Spleen (tissue), 11 donors: Measurements from ENCODE around the gene MOSPD2. TPM values are rescaled to one million over a fixed set of nuclear protein-coding genes. Genes with fewer than 3 reads are reported as not detected.

ENCODE experiments used
- DNase-seq: peaks from one replicate; pipeline ENCODE4 v3.0.0-alpha.2; 2020
- H3K27ac ChIP-seq, 8 donors: fragments of 200-600 bp; sonication (generic) in 7 of 8; 1 replicate in 4 of 8; 2 replicates in 4 of 8; pipeline versions ENCODE4 v1.5.0 to v1.8.0; 2016 to 2021; ENCODE audit warnings: inconsistent platforms in 4 of 8, mild to moderate bottlenecking in 4 of 8, moderate library complexity in 1 of 8
- H3K27me3 ChIP-seq, 7 donors: fragments of 200-600 bp; sonication (generic) in 6 of 7; replicated peaks in 1 of 7; 1 replicate in 4 of 7; 2 replicates in 3 of 7; pipeline versions ENCODE4 v1.5.0 to v1.8.0; 2016 to 2021; ENCODE audit warnings: inconsistent platforms in 3 of 7, mild to moderate bottlenecking in 1 of 7
- H3K36me3 ChIP-seq, 6 donors: fragments of 200-600 bp; sonication (generic) in 5 of 6; 1 replicate in 4 of 6; 2 replicates in 2 of 6; pipeline versions ENCODE4 v1.5.0 to v1.8.0; 2016 to 2021; ENCODE audit warnings: inconsistent platforms in 2 of 6
- H3K4me1 ChIP-seq, 6 donors: fragments of 200-600 bp; sonication (generic) in 5 of 6; 1 replicate in 3 of 6; 2 replicates in 3 of 6; pipeline versions ENCODE4 v1.5.0 to v1.8.0; 2016 to 2021; ENCODE audit warnings: inconsistent platforms in 3 of 6
- H3K4me3 ChIP-seq, 8 donors: fragments of 200-600 bp; sonication (generic) in 7 of 8; 1 replicate in 4 of 8; 2 replicates in 4 of 8; pipeline versions ENCODE4 v1.5.0 to v1.8.0; 2016 to 2021; ENCODE audit warnings: inconsistent platforms in 4 of 8, mild to moderate bottlenecking in 4 of 8, moderate library complexity in 2 of 8
- H3K9me3 ChIP-seq, 8 donors: fragments of 200-600 bp; sonication (generic) in 7 of 8; 1 replicate in 4 of 8; 2 replicates in 4 of 8; pipeline versions ENCODE4 v1.5.0 to v1.8.0; 2016 to 2021; ENCODE audit warnings: inconsistent platforms in 4 of 8
- POLR2A ChIP-seq, 3 donors: fragments of 450-650 bp; IDR thresholded peaks; one replicate each; pipeline ENCODE4 v1.5.1; 2017; ENCODE audit warnings: antibody characterized with exemption in 3 of 3, mild to moderate bottlenecking in 1 of 3
- POLR2AphosphoS5 ChIP-seq, 3 donors: sonication (generic); formaldehyde crosslinking; IDR thresholded peaks; one replicate each; pipeline ENCODE4 v1.5.1; 2017; ENCODE audit warnings: antibody characterized with exemption in 3 of 3
- WGBS, 5 donors: extraction: QIAGEN DNeasy Blood & Tissue Kit in 3 of 5; methylation state at CpG; one replicate each; pipeline versions ENCODE4 v1.1.5 to v1.1.7; 2013 to 2018; 5-methylcytosine and 5-hydroxymethylcytosine counted together
- intact Hi-C: fragments of 100-400 bp; cut with DNase I; formaldehyde crosslinking; loops from one replicate; pipeline ENCODE4 v1.15.0; 2023; ENCODE audit warnings: low total_unique reads
- polyA plus RNA-seq, 3 donors: library from polyadenylated mRNA; stranded (reverse); fragments of 200-250 nt; gene quantifications; one replicate each; pipeline ENCODE4 v1.2.1, GENCODE V29; 2013
- total RNA-seq, 7 donors: library from RNA; depleted of rRNA in 3 of 7; stranded (reverse); fragments of >200 nt in 3 of 7; fragmentation: NEBNext Ultra II Directional in 4 of 7; extraction: Animal tissue kit (Norgen Biotek cat#: 25700) in 4 of 7; gene quantifications; one replicate each; pipeline versions ENCODE4 v1.1.0 to v1.2.1, GENCODE V29; 2016 to 2021
- TF ChIP-seq, protein P1 (sequence below), 11 experiments: fragments of 200-600 bp in 7 of 11; fragments of 450-650 bp in 4 of 11; sonication (generic) in 4 of 11; IDR thresholded peaks in 8 of 11; conservative IDR thresholded peaks in 3 of 11; 1 replicate in 7 of 11; 2 replicates in 4 of 11; pipeline versions ENCODE4 v1.4.0 to v1.8.0; 2016 to 2021; ENCODE audit warnings: antibody characterized with exemption in 11 of 11, inconsistent platforms in 4 of 11, mild to moderate bottlenecking in 1 of 11
- donor health status: healthy with polysubstance abuse.
- donor health status: DM: no; HTN: no; CAD: no; lungs with moderate emphysema.
- donor health status: DM: no; HTN: no; CAD: no.
- donor health status: Bipolar disorder and iron deficiency.
- donor health status: healthy.
- donor health status: DM: no; HTN: no; CAD: no.
- donor health status: DM: yes; HTN: yes; CAD: no.

Gene MOSPD2
- total and polyA plus RNA-seq, 10 donors = 3.2 to 40.5 (median 25.8) TPM

DNA sequence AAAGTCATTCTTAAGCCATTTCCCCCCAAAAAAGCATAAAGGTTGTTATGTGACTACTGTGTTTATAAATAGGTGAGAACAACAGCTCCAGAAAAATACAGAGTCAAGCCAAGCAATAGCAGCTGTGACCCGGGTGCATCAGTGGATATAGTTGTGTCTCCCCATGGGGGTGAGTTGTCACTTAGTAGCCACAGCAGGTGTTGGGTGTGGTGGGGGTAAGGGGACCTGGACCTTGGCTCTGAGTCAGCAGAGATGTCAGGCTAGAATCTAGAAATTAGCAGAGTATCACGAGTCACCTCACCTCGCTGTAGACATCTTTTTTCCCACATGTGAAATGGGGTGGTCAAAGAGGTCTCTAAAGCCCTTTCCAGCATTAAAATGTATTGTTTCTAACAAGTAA, 42.4 kb downstream of the MOSPD2 start:
- Histone ChIP-seq H3K9me3 (no peaks in the 10 kb centered on the region), H3K4me3 (no peak overlapping the region), H3K36me3 (peaks cover 0 to 99% (median 17%) of the 10 kb centered on the region in 6 donors), H3K27me3 (no peaks in the 10 kb centered on the region), H3K27ac (no peak overlapping the region), H3K4me1 (no peaks in the 10 kb centered on the region)
- 87 to 93% (median 92%) methylated on average over 3 of the region's 3 CpGs for WGBS, 5 donors
- TF ChIP-seq, protein P1, sequence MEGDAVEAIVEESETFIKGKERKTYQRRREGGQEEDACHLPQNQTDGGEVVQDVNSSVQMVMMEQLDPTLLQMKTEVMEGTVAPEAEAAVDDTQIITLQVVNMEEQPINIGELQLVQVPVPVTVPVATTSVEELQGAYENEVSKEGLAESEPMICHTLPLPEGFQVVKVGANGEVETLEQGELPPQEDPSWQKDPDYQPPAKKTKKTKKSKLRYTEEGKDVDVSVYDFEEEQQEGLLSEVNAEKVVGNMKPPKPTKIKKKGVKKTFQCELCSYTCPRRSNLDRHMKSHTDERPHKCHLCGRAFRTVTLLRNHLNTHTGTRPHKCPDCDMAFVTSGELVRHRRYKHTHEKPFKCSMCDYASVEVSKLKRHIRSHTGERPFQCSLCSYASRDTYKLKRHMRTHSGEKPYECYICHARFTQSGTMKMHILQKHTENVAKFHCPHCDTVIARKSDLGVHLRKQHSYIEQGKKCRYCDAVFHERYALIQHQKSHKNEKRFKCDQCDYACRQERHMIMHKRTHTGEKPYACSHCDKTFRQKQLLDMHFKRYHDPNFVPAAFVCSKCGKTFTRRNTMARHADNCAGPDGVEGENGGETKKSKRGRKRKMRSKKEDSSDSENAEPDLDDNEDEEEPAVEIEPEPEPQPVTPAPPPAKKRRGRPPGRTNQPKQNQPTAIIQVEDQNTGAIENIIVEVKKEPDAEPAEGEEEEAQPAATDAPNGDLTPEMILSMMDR (IDR thresholded peaks at IDR 0.05 in 8 of 11, conservative IDR thresholded peaks at IDR 0.05 in 3 of 11) = no peak
- TF ChIP-seq POLR2A (IDR thresholded peaks at IDR 0.05) (no peak), POLR2AphosphoS5 (IDR thresholded peaks at IDR 0.05) (no peak)
- DNase-seq = no peak
- intact Hi-C loops = no loop called here

DNA sequence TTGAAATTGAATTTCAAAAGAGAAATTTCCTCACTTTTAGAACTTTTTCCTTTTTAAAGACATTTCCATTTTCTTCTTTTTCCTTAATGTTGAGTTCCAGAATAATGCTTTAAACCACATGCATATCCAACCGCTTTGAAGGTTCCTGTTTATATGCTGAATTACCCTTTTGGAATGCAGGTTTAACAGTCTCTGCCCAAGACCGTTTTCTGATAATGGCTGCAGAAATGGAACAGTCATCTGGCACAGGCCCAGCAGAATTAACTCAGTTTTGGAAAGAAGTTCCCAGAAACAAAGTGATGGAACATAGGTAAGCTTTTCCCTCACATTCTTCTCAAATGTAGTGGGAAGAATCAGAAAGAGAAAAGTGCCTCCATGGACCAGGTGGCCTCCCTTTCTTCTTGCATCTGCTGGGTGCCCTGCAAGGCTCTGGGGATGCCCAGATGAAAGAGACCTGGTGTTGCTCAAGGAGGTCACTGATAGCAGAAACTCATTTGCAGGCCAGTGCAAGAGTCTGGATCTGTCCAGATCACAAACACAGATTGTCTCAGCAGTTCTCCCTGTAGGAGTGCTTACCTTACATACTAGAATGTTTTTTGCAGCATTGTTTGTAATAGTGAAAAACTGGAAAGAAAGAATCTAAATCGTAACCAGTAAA, 42.9 kb downstream of the MOSPD2 start:
- H3K4me1 ChIP-seq = no peaks in the 10 kb centered on the region
- H3K27ac ChIP-seq = no peak overlapping the region
- no peaks in the 10 kb centered on the region for H3K9me3 ChIP-seq
- intact Hi-C loops = no loop called here
- no peak overlapping the region for H3K4me3 ChIP-seq
- H3K36me3 ChIP-seq = peaks cover 0 to 94% (median 17%) of the 10 kb centered on the region in 6 donors
- no peak for DNase-seq
- TF ChIP-seq POLR2A (IDR thresholded peaks at IDR 0.05) (no peak), POLR2AphosphoS5 (IDR thresholded peaks at IDR 0.05) (no peak)
- TF ChIP-seq, protein P1 (IDR thresholded peaks at IDR 0.05 in 8 of 11, conservative IDR thresholded peaks at IDR 0.05 in 3 of 11) = no peak
- H3K27me3 ChIP-seq = no peaks in the 10 kb centered on the region
- 73 to 97% (median 88%) methylated on average over 3 of the region's 3 CpGs for WGBS, 5 donors

DNA sequence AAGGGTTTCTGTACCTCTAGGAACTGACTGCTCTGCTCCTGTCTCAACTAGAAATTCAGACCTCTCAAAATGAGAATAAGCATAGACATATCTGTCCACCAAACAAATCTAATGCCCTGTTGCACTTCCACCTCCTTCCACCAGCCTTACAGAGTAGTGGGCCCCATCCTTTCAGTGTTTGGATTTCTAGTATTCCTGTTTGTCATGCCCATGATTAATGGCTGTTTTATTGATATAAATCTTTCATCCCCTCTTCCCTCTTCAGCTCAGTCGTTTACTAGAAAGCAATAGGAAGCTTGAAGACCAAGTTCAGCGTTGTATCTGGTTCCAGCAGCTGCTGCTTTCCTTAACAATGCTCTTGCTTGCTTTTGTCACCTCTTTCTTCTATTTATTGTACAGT, 46.2 kb downstream of the MOSPD2 start:
- DNase-seq = no peak
- H3K4me1 ChIP-seq = no peaks in the 10 kb centered on the region
- WGBS, 5 donors = 8 to 37% (median 29%) methylated on average over 2 of the region's 2 CpGs
- H3K27ac ChIP-seq = no peak overlapping the region
- TF ChIP-seq, protein P1 (IDR thresholded peaks at IDR 0.05 in 8 of 11, conservative IDR thresholded peaks at IDR 0.05 in 3 of 11) = no peak
- H3K27me3 ChIP-seq = no peaks in the 10 kb centered on the region
- no peak overlapping the region for H3K4me3 ChIP-seq
- H3K36me3 ChIP-seq = peaks cover 0 to 62% (median 13%) of the 10 kb centered on the region in 6 donors
- intact Hi-C loops = no loop called here
- H3K9me3 ChIP-seq = no peaks in the 10 kb centered on the region

DNA sequence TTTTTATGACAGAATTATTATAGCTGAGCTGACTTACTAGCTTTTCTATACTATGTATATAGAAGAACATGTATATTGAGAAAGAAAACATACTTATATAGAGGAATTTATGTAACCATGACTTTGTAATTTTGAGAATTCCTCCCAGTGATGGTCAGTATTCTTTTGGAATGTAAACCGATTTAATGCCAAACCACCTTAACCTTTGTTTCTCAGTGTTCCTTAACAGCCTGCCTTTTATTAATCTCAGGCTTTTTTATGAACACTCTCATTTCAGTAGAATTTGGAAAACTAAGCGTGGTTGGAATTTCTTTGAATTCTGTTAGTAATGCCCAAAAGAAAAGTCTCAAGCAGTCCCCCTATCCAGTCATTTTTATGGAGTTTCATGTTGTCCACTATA, 47.0 kb downstream of the MOSPD2 start:
- intact Hi-C loops = no loop called here
- no peaks in the 10 kb centered on the region for H3K27me3 ChIP-seq
- no peak for DNase-seq
- 89 to 100% (median 96%) methylated on average over 2 of the region's 2 CpGs for WGBS, 5 donors
- H3K27ac ChIP-seq = no peak overlapping the region
- H3K9me3 ChIP-seq = no peaks in the 10 kb centered on the region
- H3K4me3 ChIP-seq = no peak overlapping the region
- no peaks in the 10 kb centered on the region for H3K4me1 ChIP-seq
- peaks cover 0 to 54% (median 13%) of the 10 kb centered on the region in 6 donors for H3K36me3 ChIP-seq
- TF ChIP-seq POLR2A (IDR thresholded peaks at IDR 0.05) (no peak), POLR2AphosphoS5 (IDR thresholded peaks at IDR 0.05) (no peak)
- TF ChIP-seq, protein P1 (IDR thresholded peaks at IDR 0.05 in 8 of 11, conservative IDR thresholded peaks at IDR 0.05 in 3 of 11) = no peak
